ENCODE data around the gene MYO7B.

MYO7B gene

GRCh38 chr2:127575185-127575765 is 39.8 kb downstream of the MYO7B start:
- DNase-seq: no peak

GRCh38 chr2:127575941-127576432 is 40.5 kb downstream of the MYO7B start:
- no peak for DNase-seq

- DNase-seq: no peak
Measured at GRCh38 chr2:127576433-127577207, 41.1 kb downstream of the MYO7B start.

GRCh38 chr2:127577208-127577475 is 41.7 kb downstream of the MYO7B start:
- no peak for DNase-seq

- DNase-seq: no peak
Measured at GRCh38 chr2:127577503-127577902, 42.0 kb downstream of the MYO7B start.

GRCh38 chr2:127577973-127578372 is 42.5 kb downstream of the MYO7B start:
- DNase-seq: no peak

- DNase-seq: no peak
Measured at GRCh38 chr2:127578411-127578810, 42.9 kb downstream of the MYO7B start.

GRCh38 chr2:127579231-127579630 is 43.7 kb downstream of the MYO7B start:
- DNase-seq: no peak

GRCh38 chr2:127580167-127581049 is 44.9 kb downstream of the MYO7B start:
- no peak for DNase-seq

- no peak for DNase-seq
Measured at GRCh38 chr2:127581050-127581345, 45.5 kb downstream of the MYO7B start.

- DNase-seq: no peak
Measured at GRCh38 chr2:127581516-127582490, 46.3 kb downstream of the MYO7B start.

- no peak for DNase-seq
Measured at GRCh38 chr2:127582863-127583861, 47.7 kb downstream of the MYO7B start.

GRCh38 chr2:127584047-127584446 is 48.6 kb downstream of the MYO7B start:
- DNase-seq: no peak

GRCh38 chr2:127584516-127585033 is 49.1 kb downstream of the MYO7B start:
- no peak for DNase-seq

GRCh38 chr2:127585270-127585807 is 49.9 kb downstream of the MYO7B start:
- DNase-seq: no peak

- no peak for DNase-seq
Measured at GRCh38 chr2:127586136-127586535, 50.7 kb downstream of the MYO7B start.

GRCh38 chr2:127586746-127587295 is 51.3 kb downstream of the MYO7B start:
- DNase-seq: no peak

GRCh38 chr2:127588241-127588640 is 52.8 kb downstream of the MYO7B start:
- no peak for DNase-seq

- no peak for DNase-seq
Measured at GRCh38 chr2:127589358-127589757, 53.9 kb downstream of the MYO7B start.

GRCh38 chr2:127589841-127590240 is 54.4 kb downstream of the MYO7B start:
- DNase-seq: no peak
